Trophoblast cell (in vitro differentiated cells and primary cell): Measurements from ENCODE around the gene TMEM178B.
A peak's percentile ranks its signal among the peaks of the same experiment; 100 is the strongest.

ENCODE experiments used
- DNase-seq, 2 donors: peaks; one replicate each; pipeline ENCODE4 v3.0.0-alpha.2; 2016
- H2AFZ ChIP-seq: 2 replicates; pipeline ENCODE4 v1.6.1; 2013; ENCODE audit warnings: low read length, moderate library complexity, mild to moderate bottlenecking; ENCODE audit not compliant: insufficient read depth, poor library complexity
- H2AK5ac ChIP-seq: 2 replicates; pipeline ENCODE4 v1.6.1; 2013; ENCODE audit warnings: mild to moderate bottlenecking, low read length
- H2BK120ac ChIP-seq: 2 replicates; pipeline ENCODE4 v1.6.1; 2013; ENCODE audit warnings: low read length, mild to moderate bottlenecking, moderate library complexity; ENCODE audit not compliant: insufficient read depth, poor library complexity
- H2BK12ac ChIP-seq: 2 replicates; pipeline ENCODE4 v1.6.1; 2013; ENCODE audit warnings: mild to moderate bottlenecking, low read length, moderate library complexity
- H2BK5ac ChIP-seq: 2 replicates; pipeline ENCODE4 v1.6.1; 2013; ENCODE audit warnings: low read length, low read depth, moderate library complexity, mild to moderate bottlenecking; ENCODE audit not compliant: poor library complexity
- H3K14ac ChIP-seq: 2 replicates; pipeline ENCODE4 v1.6.1; 2013; ENCODE audit warnings: mild to moderate bottlenecking, low read length
- H3K18ac ChIP-seq: 2 replicates; pipeline ENCODE4 v1.6.1; 2013; ENCODE audit warnings: mild to moderate bottlenecking, low read length
- H3K23ac ChIP-seq: 2 replicates; pipeline ENCODE4 v1.6.1; 2013; ENCODE audit warnings: low read length
- H3K27ac ChIP-seq: 2 replicates; pipeline ENCODE4 v1.5.1; 2013; ENCODE audit warnings: low read depth, mild to moderate bottlenecking, inconsistent platforms, low read length, moderate library complexity
- H3K27me3 ChIP-seq: 2 replicates; pipeline ENCODE4 v1.6.1; 2013; ENCODE audit warnings: inconsistent platforms, mild to moderate bottlenecking, low read length, moderate library complexity; ENCODE audit not compliant: insufficient read depth
- H3K36me3 ChIP-seq, 2 experiments: 1 replicate in 1 of 2; 2 replicates in 1 of 2; pipeline ENCODE4 v1.6.1; 2013; ENCODE audit warnings: low read length in 2 of 2, mild to moderate bottlenecking in 2 of 2, moderate library complexity in 1 of 2; ENCODE audit not compliant: insufficient read depth in 2 of 2, control insufficient read depth in 1 of 2
- H3K4ac ChIP-seq: 2 replicates; pipeline ENCODE4 v1.6.1; 2013; ENCODE audit warnings: low read depth, mild to moderate bottlenecking, low read length, moderate library complexity
- H3K4me1 ChIP-seq, 2 experiments: 1 replicate in 1 of 2; 2 replicates in 1 of 2; pipeline ENCODE4 v1.6.1; 2013; ENCODE audit warnings: low read length in 2 of 2, mild to moderate bottlenecking in 2 of 2, moderate library complexity in 1 of 2; ENCODE audit not compliant: insufficient read depth in 2 of 2, control insufficient read depth in 1 of 2
- H3K4me2 ChIP-seq: 2 replicates; pipeline ENCODE4 v1.6.1; 2013; ENCODE audit warnings: inconsistent platforms, mild to moderate bottlenecking, low read length, moderate library complexity
- H3K4me3 ChIP-seq: 2 replicates; pipeline ENCODE4 v1.5.1; 2013; ENCODE audit warnings: mild to moderate bottlenecking, low read depth, low read length, inconsistent platforms
- H3K79me1 ChIP-seq: one replicate; pipeline ENCODE4 v1.6.1; 2013; ENCODE audit warnings: low read length
- H3K79me2 ChIP-seq: 2 replicates; pipeline ENCODE4 v1.6.1; 2013; ENCODE audit warnings: low read length, mild to moderate bottlenecking; ENCODE audit not compliant: control insufficient read depth, insufficient read depth, poor library complexity
- H3K9ac ChIP-seq: 2 replicates; pipeline ENCODE4 v1.6.1; 2013; ENCODE audit warnings: mild to moderate bottlenecking, low read length
- H3K9me3 ChIP-seq: 2 replicates; pipeline ENCODE4 v1.6.1; 2013; ENCODE audit warnings: low read depth, mild to moderate bottlenecking, control low read depth, inconsistent platforms, low read length; ENCODE audit not compliant: insufficient read depth
- H4K12ac ChIP-seq: 2 replicates; pipeline ENCODE4 v1.6.1; 2013; ENCODE audit warnings: low read depth, mild to moderate bottlenecking, low read length, moderate library complexity
- H4K8ac ChIP-seq: 2 replicates; pipeline ENCODE4 v1.6.1; 2013; ENCODE audit warnings: low read depth, mild to moderate bottlenecking, low read length, moderate library complexity
- H4K91ac ChIP-seq: one replicate; pipeline ENCODE4 v1.6.1; 2013; ENCODE audit warnings: low read depth, mild to moderate bottlenecking, low read length, moderate library complexity
- WGBS: extraction: QIAGEN DNeasy Blood & Tissue Kit; methylation state at CpG from one replicate; pipeline ENCODE4 v1.1.7; 2013; ENCODE audit warnings: missing lambda C conversion rate; ENCODE audit not compliant: insufficient read length, insufficient coverage; ENCODE audit errors: extremely low coverage; 5-methylcytosine and 5-hydroxymethylcytosine counted together

TMEM178B gene

DNA sequence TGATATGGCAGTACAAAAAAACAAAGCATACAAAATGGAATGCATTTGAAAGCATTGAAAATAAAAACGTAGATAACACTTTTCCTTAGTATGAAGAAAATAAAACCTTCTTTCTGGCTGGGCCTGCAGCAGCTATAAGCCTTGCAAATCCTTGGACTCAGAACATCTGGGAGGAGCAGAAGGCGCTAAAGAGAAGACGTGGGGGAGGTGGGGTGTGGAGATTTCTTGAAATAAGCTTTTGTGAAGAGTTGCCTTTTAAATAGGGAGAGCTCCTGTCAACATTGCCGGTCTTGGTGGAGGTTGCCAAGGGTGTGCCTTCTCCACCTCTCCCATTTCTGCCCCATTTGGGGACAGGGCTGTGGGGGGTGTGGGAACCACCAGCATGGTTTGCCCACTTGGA lies 128.7 kb downstream of the TMEM178B start:
- no peak overlapping the region for H3K9ac ChIP-seq
- H3K4me2 ChIP-seq: no peak overlapping the region
- H2BK5ac ChIP-seq: no peak overlapping the region
- no peak overlapping the region for H3K4me3 ChIP-seq
- no peak overlapping the region for H3K18ac ChIP-seq
- H3K4me1 ChIP-seq: peaks cover 0 to 2% of the 10 kb centered on the region in 2 experiments
- no peak overlapping the region for H3K23ac ChIP-seq
- no peaks in the 10 kb centered on the region for H3K79me2 ChIP-seq
- H3K27ac ChIP-seq: no peak overlapping the region
- WGBS: no CpG with 5 or more reads among the region's 4 CpGs
- H2AK5ac ChIP-seq: no peak overlapping the region
- H3K14ac ChIP-seq: no peak overlapping the region
- no peak overlapping the region for H2BK12ac ChIP-seq
- no peak overlapping the region for H4K91ac ChIP-seq
- no peak overlapping the region for H2BK120ac ChIP-seq
- H4K8ac ChIP-seq: no peak overlapping the region
- H3K4ac ChIP-seq: no peak overlapping the region
- H2AFZ ChIP-seq: no peak overlapping the region
- DNase-seq: no peak
- no peak overlapping the region for H4K12ac ChIP-seq
- H3K27me3 ChIP-seq: no peaks in the 10 kb centered on the region
- H3K9me3 ChIP-seq: peaks cover 3% of the 10 kb centered on the region
- no peaks in the 10 kb centered on the region for H3K36me3 ChIP-seq
- H3K79me1 ChIP-seq: no peaks in the 10 kb centered on the region

DNA sequence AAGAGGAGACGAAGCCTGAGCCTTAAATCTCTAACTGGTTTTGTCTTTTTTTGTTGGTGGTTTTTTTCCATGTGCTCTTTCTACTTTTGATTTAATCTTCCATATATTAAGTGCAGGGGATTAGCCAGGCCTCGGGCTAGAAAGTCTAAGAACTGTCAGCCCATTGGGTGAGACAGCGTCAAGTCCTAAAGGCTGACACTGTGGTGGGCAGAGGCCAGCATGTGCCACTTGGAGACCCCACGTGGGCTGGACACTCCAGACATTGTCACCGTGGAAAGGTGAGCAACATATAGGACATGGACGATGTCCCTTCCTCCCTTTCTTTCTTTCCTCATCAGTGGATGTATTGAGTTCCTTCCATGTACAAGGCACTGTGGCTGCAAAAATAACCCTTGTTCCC lies 129.3 kb downstream of the TMEM178B start:
- no peak overlapping the region for H3K27ac ChIP-seq
- H3K4me2 ChIP-seq: no peak overlapping the region
- H3K36me3 ChIP-seq: no peaks in the 10 kb centered on the region
- no peak overlapping the region for H4K12ac ChIP-seq
- H2AFZ ChIP-seq: no peak overlapping the region
- no peaks in the 10 kb centered on the region for H3K27me3 ChIP-seq
- peak overlapping the region; percentile 31 for H3K4me3 ChIP-seq
- H3K14ac ChIP-seq: no peak overlapping the region
- no peak overlapping the region for H4K91ac ChIP-seq
- no peaks in the 10 kb centered on the region for H3K79me1 ChIP-seq
- no peak overlapping the region for H2BK12ac ChIP-seq
- no CpG with 5 or more reads among the region's 6 CpGs for WGBS
- H3K23ac ChIP-seq: peak overlapping the region; percentile 83
- no peak overlapping the region for H2BK5ac ChIP-seq
- no peaks in the 10 kb centered on the region for H3K79me2 ChIP-seq
- H3K4me1 ChIP-seq: peaks cover 0 to under 1% of the 10 kb centered on the region in 2 experiments
- H3K9me3 ChIP-seq: peaks cover 3% of the 10 kb centered on the region
- no peak overlapping the region for H2AK5ac ChIP-seq
- no peak overlapping the region for H3K4ac ChIP-seq
- H2BK120ac ChIP-seq: no peak overlapping the region
- no peak overlapping the region for H4K8ac ChIP-seq
- DNase-seq: no peak
- H3K9ac ChIP-seq: no peak overlapping the region
- H3K18ac ChIP-seq: no peak overlapping the region

DNA sequence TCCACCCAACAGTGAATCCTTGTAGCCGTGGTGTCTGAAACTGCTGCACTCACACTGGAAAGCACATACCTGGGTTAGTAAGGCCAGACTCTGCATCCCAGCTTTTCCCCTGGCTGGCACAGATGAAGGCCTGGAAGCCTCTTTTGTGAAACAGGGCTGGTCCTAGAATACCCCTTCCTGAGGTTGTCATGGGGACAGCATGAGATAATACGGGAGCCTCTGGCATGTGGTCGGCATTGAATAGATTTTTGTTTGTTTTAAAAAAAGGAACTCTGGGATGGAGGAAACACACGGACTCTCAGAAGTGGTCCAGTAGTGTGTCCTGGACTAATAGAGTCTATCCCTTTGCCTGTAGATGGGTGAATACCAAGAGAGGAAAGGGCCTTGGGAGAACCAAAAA lies 129.7 kb downstream of the TMEM178B start:
- H3K27ac ChIP-seq: no peak overlapping the region
- peak overlapping the region; percentile 31 for H3K4me3 ChIP-seq
- H3K9ac ChIP-seq: no peak overlapping the region
- H2BK12ac ChIP-seq: no peak overlapping the region
- H3K18ac ChIP-seq: no peak overlapping the region
- no peak overlapping the region for H4K12ac ChIP-seq
- peaks cover 3% of the 10 kb centered on the region for H3K9me3 ChIP-seq
- no peak overlapping the region for H2BK120ac ChIP-seq
- WGBS: no CpG with 5 or more reads among the region's 4 CpGs
- no peak overlapping the region for H4K91ac ChIP-seq
- H2AK5ac ChIP-seq: no peak overlapping the region
- H3K79me1 ChIP-seq: no peaks in the 10 kb centered on the region
- no peak overlapping the region for H2AFZ ChIP-seq
- H3K4ac ChIP-seq: no peak overlapping the region
- no peaks in the 10 kb centered on the region for H3K4me1 ChIP-seq
- H3K36me3 ChIP-seq: no peaks in the 10 kb centered on the region
- H3K4me2 ChIP-seq: no peak overlapping the region
- no peak for DNase-seq
- no peak overlapping the region for H4K8ac ChIP-seq
- no peak overlapping the region for H3K14ac ChIP-seq
- H2BK5ac ChIP-seq: no peak overlapping the region
- H3K27me3 ChIP-seq: no peaks in the 10 kb centered on the region
- peak overlapping the region; percentile 83 for H3K23ac ChIP-seq
- H3K79me2 ChIP-seq: no peaks in the 10 kb centered on the region

DNA sequence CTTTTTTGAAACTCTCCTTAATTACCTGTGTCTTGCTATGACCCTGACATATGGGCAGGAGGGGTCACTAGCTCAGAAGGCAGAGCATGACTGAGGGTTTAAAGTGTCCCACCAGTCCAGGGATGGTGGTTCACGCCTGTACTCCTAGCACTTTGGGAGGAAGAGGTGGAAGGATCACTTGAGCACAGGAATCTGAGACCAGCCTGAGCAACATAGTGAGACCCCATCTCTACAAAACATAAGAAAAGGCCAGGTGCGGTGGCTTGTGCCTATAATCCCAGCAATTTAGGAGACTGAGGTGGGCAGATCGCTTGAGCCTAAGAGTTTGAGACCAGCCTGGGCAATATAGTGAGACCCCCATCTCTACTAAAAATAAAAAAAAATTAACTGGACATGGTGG lies 133.8 kb downstream of the TMEM178B start:
- Histone ChIP-seq H3K79me2 (no peaks in the 10 kb centered on the region), H2BK5ac (no peak overlapping the region), H3K14ac (no peak overlapping the region), H3K9ac (no peak overlapping the region), H3K79me1 (no peaks in the 10 kb centered on the region), H3K27me3 (no peaks in the 10 kb centered on the region), H3K36me3 (no peaks in the 10 kb centered on the region), H3K4me3 (no peak overlapping the region), H3K4me2 (no peak overlapping the region), H2BK12ac (no peak overlapping the region), H3K4ac (no peak overlapping the region), H4K91ac (no peak overlapping the region), H2AFZ (no peak overlapping the region), H3K27ac (no peak overlapping the region), H4K12ac (no peak overlapping the region), H4K8ac (no peak overlapping the region), H3K18ac (no peak overlapping the region), H3K4me1 (no peaks in the 10 kb centered on the region), H3K23ac (no peak overlapping the region), H2AK5ac (no peak overlapping the region), H2BK120ac (no peak overlapping the region), H3K9me3 (peaks cover 3% of the 10 kb centered on the region)
- no CpG with 5 or more reads among the region's 3 CpGs for WGBS
- DNase-seq: no peak
